ENCODE measurements around the gene ARSB. TPM values are rescaled to one million over a fixed set of nuclear protein-coding genes. Genes with fewer than 3 reads are reported as not detected.
A peak's percentile ranks its signal among the peaks of the same experiment; 100 is the strongest.

The ARSB gene
- polyA plus RNA-seq, 1 of the 3 experiments (the other 2 are of a cell fraction): 12.5 TPM

GRCh38 chr5:78803941-78804340, 181.2 kb downstream of the ARSB start:
- no peaks in the 10 kb centered on the region for H3K27me3 ChIP-seq (ENCODE audit: insufficient read depth)
- no peak overlapping the region for H3K4me2 ChIP-seq
- H3K9ac ChIP-seq: no peak overlapping the region
- WGBS (ENCODE audit: low lambda C conversion rate): 87% methylated on average over 2 of the region's 2 CpGs
- ChIA-PET CTCF (interaction anchor here (0.8 to 1.7 kb wide), 12 partner anchors 8 to 336 kb away, joined by 3 to 6 read pairs (median 3); partner anchors contain the start of gene LHFPL2), POLR2A (interaction anchor here (0.6 kb wide), 1 partner anchor 1331 kb away, joined by 3 read pairs; no protein-coding TSS in a partner anchor)
- TF ChIP-seq TCF12 (IDR thresholded peaks at IDR 0.05): no peak
- TF ChIP-seq USF2 (IDR thresholded peaks at IDR 0.05; ENCODE audit: borderline replicate concordance, low read depth, low read length): no peak
- TF ChIP-seq NRF1 (IDR thresholded peaks at IDR 0.05; ENCODE audit: low read depth, low read length): no peak
- TF ChIP-seq GATA2 (CRISPR knock-in tag; IDR thresholded peaks at IDR 0.05): no peak
- TF ChIP-seq PBX3 (IDR thresholded peaks at IDR 0.05): no peak
- TF ChIP-seq RCOR1 (IDR thresholded peaks at IDR 0.05; ENCODE audit: low read length): no peak
- TF ChIP-seq FOXM1 (IDR thresholded peaks at IDR 0.05; ENCODE audit: low read depth): no peak
- TF ChIP-seq CHD2 (IDR thresholded peaks at IDR 0.05; ENCODE audit: low read length, partially characterized antibody): no peak
- TF ChIP-seq EP300 (IDR thresholded peaks at IDR 0.05; ENCODE audit: borderline replicate concordance in 1 of 2, low read depth in 1 of 2, low read length in 1 of 2): no peak
- no peak for TF ChIP-seq TAF1 (IDR thresholded peaks at IDR 0.05; ENCODE audit: borderline replicate concordance, low read depth, low read length)
- no peak for TF ChIP-seq FOXJ3 (CRISPR knock-in tag; IDR thresholded peaks at IDR 0.05)
- no peak for TF ChIP-seq EZH2phosphoT487 (IDR thresholded peaks at IDR 0.05; ENCODE audit: borderline replicate concordance, low read depth)
- no peak for TF ChIP-seq MAX (IDR thresholded peaks at IDR 0.05; ENCODE audit: low read depth)
- no peaks in the 10 kb centered on the region for H4K20me1 ChIP-seq (ENCODE audit: insufficient read depth)
- H2AFZ ChIP-seq (ENCODE audit: low read depth): no peak overlapping the region
- no peaks in the 10 kb centered on the region for H3K9me3 ChIP-seq
- H3K9me2 ChIP-seq: no peaks in the 10 kb centered on the region
- peak overlapping the region in 1 of 2 experiments; percentile 93; a peak in 2 of 4 replicates for H3K27ac ChIP-seq (ENCODE audit: low read depth in 2 of 2, low read length in 1 of 2)
- H3K36me3 ChIP-seq (replicated peaks in 1 of 2; ENCODE audit: control insufficient read depth in 1 of 2, insufficient read depth in 2 of 2, low read length in 1 of 2): no peaks in the 10 kb centered on the region
- H3K4me3 ChIP-seq (ENCODE audit: low read depth in 2 of 2, low read length in 1 of 2): no peak overlapping the region
- DNase-seq: no peak
- H3K4me1 ChIP-seq (ENCODE audit: control insufficient read depth in 1 of 2, insufficient read depth in 2 of 2, low read depth in 1 of 2, low read length in 1 of 2): peaks cover 20 to 57% of the 10 kb centered on the region in 2 experiments
- H3K79me2 ChIP-seq (ENCODE audit: insufficient read depth): no peaks in the 10 kb centered on the region
- H3F3A ChIP-seq (replicated peaks; ENCODE audit: insufficient read depth): peaks cover 29% of the 10 kb centered on the region

- no peak overlapping the region for H2AFZ ChIP-seq (ENCODE audit: low read depth)
- POLR2A ChIA-PET: no interaction called here
- TF ChIP-seq MAX (IDR thresholded peaks at IDR 0.05; ENCODE audit: low read depth): no peak
- TF ChIP-seq NFIC (IDR thresholded peaks at IDR 0.05; ENCODE audit: borderline replicate concordance): no peak
- no peak for TF ChIP-seq ZBTB33 (IDR thresholded peaks at IDR 0.05; ENCODE audit: borderline replicate concordance, low read depth)
- TF ChIP-seq MEF2A (IDR thresholded peaks at IDR 0.05; ENCODE audit: borderline replicate concordance, low read depth): no peak
- TF ChIP-seq CHD2 (IDR thresholded peaks at IDR 0.05; ENCODE audit: low read length, partially characterized antibody): no peak
- TF ChIP-seq EP300 (IDR thresholded peaks at IDR 0.05; ENCODE audit: borderline replicate concordance in 1 of 2, low read depth in 1 of 2, low read length in 1 of 2): no peak
- no peak for TF ChIP-seq TEAD4 (IDR thresholded peaks at IDR 0.05; ENCODE audit: borderline replicate concordance, insufficient read depth)
- TF ChIP-seq FOXM1 (IDR thresholded peaks at IDR 0.05; ENCODE audit: low read depth): no peak
Observed at GRCh38 chr5:78803353-78803752, 181.8 kb downstream of the ARSB start.

More at GRCh38 chr5:78803353-78803752, 181.8 kb downstream of the ARSB start:
- H3K9ac ChIP-seq: no peak overlapping the region
- H4K20me1 ChIP-seq (ENCODE audit: insufficient read depth): no peaks in the 10 kb centered on the region
- no peaks in the 10 kb centered on the region for H3K9me2 ChIP-seq
- peak; percentile 38 for DNase-seq
- WGBS (ENCODE audit: low lambda C conversion rate): 50% methylated on average over 4 of the region's 6 CpGs
- no peaks in the 10 kb centered on the region for H3K9me3 ChIP-seq
- H3K4me3 ChIP-seq (ENCODE audit: low read depth in 2 of 2, low read length in 1 of 2): no peak overlapping the region
- peaks cover 26 to 57% of the 10 kb centered on the region in 2 experiments for H3K4me1 ChIP-seq (ENCODE audit: control insufficient read depth in 1 of 2, insufficient read depth in 2 of 2, low read depth in 1 of 2, low read length in 1 of 2)
- peak overlapping the region in 1 of 2 experiments; percentile 93; a peak in 2 of 4 replicates for H3K27ac ChIP-seq (ENCODE audit: low read depth in 2 of 2, low read length in 1 of 2)
- H3K36me3 ChIP-seq (replicated peaks in 1 of 2; ENCODE audit: control insufficient read depth in 1 of 2, insufficient read depth in 2 of 2, low read length in 1 of 2): no peaks in the 10 kb centered on the region
- no peaks in the 10 kb centered on the region for H3K27me3 ChIP-seq (ENCODE audit: insufficient read depth)
- H3F3A ChIP-seq (replicated peaks; ENCODE audit: insufficient read depth): peaks cover 33% of the 10 kb centered on the region
- CTCF ChIA-PET: interaction anchor here (0.8 to 1.7 kb wide), 7 partner anchors 8 to 336 kb away, joined by 3 to 6 read pairs (median 3); no protein-coding TSS in a partner anchor
- H3K4me2 ChIP-seq: no peak overlapping the region
- H3K79me2 ChIP-seq (ENCODE audit: insufficient read depth): no peaks in the 10 kb centered on the region

Measured in SK-N-SH (cell line).